OCI-M1 (cell line): Measurements from ENCODE around the gene GFOD1.

ENCODE experiments used
- DNase-seq: peaks from one replicate; lab custom pipeline; 2025; lab: John Stamatoyannopoulos, UW

Gene GFOD1, protein sequence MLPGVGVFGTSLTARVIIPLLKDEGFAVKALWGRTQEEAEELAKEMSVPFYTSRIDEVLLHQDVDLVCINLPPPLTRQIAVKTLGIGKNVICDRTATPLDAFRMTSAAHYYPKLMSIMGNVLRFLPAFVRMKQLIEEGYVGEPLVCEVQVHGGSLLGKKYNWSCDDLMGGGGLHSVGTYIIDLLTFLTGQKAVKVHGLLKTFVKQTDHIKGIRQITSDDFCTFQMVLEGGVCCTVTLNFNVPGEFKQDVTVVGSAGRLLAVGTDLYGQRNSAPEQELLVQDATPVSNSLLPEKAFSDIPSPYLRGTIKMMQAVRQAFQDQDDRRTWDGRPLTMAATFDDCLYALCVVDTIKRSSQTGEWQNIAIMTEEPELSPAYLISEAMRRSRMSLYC

DNA sequence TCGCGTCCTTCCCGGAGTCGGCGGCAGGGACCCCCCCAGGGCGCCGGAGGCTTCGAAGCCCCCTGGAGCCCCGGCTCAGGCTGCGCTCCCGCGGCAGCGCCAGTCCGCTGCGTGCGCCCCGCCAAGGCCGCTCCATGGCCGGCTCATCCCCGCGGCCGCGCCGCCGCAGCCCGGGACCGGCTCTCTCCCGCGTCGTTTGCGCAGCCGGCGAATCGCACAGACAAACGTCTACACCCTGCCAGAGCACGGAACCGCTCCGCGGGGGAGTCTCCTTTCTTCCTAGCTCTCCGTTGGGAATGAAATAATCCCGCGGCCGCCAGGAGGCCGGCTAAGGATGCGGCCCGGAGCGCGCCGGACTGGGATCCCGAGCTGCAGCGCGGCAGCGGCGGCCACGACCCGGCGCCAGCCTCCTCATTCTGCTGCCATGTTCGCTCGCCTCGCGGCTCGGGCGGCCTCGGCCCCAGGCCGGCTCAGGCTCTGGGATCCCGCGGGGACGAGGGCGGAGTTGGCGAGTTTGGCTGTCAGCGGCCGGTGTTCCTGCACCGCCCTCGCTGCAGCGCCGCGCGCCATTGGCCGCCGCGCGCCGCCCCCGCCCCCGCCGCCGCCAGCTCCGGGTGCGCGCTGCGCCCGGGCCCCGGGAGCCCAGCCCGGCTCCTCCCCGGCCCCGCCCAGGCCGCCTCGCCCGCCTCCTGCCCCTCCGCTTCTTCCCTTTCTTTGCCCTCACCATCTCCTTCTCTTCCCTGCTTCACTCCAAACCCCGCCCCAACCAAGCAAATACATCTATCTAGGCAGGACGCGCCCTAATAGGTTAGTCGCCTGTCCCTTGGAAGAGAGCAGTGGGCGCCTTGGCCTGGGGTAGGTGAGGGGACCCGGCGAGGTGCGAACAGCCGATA is at the start of gene GFOD1:
GFOD1 (minus strand) TSS at position 479 of the 893 bp plus-strand sequence. CDS start 710 bp downstream, outside the sequence.
- DNase-seq, result peak; percentile 90

DNA sequence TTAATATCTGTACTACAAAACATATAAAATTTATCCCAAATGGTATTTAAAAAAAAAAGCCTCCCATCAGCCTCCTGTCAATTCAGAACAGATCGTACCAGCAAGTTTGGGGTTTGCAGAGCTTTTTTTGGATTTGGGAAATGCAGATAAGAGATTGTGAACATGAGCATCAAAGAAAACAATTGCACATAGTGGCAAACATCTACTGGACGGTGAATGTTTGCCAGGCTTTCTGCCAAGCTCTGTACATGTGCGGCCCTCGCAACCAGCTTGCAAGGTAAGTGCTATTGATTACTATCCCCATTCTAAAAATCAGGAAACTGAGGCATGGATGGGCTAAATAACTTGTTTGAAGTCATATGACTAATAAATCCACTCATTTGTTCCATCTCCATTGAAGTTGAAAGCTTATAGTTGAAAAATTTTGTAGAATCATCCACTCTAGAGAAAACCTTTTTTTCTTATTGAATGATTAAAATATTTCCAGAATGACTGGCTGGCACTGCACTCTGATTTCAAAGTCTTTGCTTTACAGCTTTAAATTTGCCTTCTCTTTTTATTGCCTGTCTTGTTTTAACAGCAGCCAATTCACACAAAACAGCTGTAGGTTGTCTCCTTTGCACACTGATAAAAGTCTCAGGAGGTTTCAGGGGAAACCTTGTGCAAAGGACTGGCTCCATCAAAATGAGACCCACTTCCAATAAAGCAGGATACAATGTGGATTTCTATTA is 49.6 kb upstream of the GFOD1 start:
- no peak for DNase-seq

DNA sequence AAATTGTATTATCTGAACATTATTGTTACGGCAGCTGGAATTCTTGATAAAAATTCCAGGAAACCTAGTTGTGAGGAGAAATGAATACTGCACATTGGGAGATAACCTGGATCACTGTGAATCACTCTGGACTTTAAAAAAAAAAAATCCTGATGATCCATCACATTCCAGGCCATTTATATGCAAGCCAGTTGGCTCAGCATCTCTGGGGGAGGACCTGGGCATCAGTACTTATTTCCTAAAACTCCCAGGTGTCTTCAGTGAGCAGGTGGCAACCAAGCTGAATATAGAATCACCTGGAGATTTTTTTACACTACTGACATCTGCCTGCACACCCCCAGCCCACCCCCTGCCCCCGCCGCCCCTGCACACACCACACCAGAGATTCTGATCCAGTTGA is 47.9 kb upstream of the GFOD1 start:
- DNase-seq, result no peak

DNA sequence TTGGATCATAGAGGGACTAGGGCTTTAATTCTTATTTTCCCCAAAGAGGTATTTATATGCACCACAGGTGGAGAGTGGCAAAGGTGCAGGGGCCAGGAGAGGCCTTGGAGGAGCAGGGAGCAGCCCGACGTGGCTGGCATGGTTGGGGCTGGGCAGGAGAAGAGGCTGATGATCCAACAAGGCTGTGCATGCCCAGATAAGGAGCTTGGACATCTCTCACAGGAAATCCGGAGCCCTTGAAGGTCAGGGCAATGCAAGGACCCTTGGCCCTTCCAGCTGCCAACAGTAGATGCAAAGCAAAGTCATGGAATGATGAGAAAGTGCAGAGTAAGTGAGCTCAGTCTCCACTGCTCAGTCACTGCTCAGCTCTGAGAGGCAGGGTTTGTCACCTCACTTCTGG is 47.1 kb upstream of the GFOD1 start:
- no peak for DNase-seq

DNA sequence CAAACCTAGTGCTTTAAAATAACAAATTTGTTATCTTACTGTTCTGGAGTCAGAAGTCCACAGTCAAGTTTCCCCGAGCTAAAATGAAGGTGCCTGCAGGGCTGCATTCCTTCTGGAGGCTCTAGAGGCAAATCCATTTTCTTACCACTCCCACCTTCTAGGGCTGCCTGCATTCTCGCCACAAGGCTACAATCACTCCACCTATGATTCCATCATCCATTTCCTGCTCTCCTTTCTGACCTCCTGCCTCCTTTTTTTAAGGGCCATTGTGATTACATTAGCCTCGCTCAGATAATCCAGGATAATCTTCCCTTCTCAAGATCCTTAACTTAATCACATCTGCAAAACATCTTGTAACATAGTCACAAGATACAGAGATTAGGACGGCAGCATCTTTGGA is 44.6 kb upstream of the GFOD1 start:
- no peak for DNase-seq

DNA sequence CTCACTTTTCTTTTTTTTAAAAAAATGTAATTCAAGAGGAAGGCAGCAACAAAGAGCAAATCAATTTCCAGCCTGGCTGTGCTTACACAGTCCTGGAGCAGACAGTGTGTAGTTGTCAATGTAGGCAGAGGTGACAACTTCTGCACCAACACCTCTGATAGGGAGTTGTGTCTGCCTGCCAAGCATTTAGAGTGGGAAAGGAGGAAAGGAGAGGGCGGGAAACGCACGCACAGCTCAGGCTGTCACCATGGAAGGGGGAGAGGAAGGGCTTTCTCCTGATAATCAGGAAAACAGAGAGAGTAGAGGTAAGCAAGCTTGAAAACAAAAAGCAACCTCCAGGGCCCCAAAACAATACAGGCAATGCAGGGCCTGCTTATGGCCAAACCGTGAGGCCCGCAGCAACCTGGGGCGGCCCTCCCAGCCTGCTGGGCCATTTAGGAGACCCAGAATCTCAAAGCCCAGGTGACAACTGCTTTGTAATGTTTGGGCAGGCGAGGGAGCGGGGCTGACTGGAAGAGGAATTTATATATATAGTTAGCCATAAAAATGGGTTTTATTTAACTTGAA is 41.5 kb upstream of the GFOD1 start:
- no peak for DNase-seq

DNA sequence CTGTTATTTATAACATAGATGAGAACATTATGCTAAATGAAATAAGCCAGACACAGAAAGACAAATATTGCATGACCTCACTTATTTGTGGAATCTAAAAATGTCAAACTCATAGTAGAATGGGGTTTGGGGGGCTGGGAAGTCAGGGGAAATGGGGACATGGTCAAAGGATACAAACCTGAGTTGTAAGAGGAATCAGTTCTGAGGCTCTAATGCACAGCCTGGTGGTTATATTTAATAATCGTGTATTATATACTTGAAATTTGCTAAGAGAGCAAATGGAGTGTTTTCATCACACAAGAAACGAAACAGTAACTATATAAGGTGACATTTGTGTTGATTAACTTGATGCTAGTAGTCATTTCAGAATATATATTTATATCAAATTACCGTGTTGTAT is 40.8 kb upstream of the GFOD1 start:
- DNase-seq, result no peak

DNA sequence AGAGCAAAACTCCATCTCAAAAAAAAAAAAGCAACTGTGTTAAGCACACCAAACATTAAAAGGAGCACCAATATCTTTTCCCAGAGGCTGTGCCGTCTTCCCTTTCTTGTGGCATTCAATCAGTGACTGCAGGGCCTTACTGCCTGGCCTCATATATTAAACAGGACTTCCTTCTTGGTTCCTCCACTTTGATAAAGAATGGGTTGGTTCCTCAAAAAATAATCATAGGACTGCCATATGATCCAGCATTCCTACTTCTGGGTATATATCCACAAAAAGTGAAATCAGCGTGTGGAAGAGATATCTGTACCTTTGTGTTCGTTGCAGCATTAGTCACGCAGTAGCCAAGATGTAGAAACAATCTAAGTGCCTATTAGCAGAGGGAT is 40.3 kb upstream of the GFOD1 start:
- DNase-seq, result no peak

DNA sequence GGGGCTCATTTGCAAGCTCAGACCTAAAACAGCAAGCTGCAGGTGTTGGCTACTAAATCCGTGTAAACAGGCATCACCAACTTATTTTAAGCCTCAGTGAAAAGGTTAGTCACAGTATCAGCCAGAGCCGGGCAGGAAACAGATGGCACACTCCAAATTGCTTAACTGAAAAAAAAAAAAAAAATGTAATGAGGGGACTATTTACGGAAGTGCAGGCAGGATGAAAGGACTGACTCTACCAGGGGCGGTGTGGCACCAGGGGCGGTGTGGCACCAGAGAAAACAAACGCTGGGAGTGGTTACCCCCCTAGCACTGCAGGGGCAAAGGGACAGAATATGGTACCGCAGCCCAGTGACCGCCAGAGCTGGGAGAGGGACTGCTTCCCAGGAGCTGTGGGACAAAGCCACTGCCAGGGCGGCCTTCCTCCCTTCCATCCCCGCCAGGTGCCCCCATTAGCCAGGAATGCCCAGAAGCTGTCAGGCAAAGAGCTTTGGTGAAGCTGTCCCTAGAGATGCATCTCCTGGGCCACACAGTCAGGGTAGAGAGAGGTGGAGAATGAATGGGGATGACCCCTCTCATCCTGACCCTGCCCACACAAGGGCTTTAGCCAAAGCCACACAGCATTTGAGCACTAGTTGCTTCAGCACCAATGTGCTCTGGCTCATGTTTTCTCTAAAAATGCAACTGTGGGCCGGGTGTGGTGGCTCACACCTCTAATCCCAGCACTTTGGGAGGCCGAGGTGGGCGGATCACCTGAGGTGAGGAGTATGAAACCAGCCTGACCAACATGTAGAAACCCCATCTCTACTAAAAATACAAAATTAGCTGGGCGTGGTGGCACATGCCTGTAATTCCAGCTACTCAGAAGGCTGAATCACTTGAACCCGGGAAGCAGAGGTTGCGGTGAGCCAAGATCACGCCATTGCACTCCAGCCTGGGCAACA is 39.6 kb upstream of the GFOD1 start:
- DNase-seq, result no peak

DNA sequence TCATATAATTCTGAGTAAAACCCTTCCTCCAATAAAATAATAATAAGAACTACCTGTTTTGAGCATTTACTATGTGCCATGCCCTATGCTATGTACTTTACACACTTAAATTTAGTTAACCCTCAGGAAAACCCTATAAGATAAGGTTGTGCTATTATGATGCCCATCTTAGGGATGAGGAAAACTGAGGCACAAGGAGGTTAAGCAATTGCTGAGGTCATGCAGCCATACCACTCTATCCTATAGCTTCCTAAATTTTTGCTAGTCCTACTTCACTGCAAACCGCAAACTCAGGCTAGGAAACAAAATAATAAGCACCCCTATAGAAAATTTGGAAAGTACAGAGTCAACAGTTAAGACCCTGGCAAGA is 38.9 kb upstream of the GFOD1 start:
- no peak for DNase-seq

DNA sequence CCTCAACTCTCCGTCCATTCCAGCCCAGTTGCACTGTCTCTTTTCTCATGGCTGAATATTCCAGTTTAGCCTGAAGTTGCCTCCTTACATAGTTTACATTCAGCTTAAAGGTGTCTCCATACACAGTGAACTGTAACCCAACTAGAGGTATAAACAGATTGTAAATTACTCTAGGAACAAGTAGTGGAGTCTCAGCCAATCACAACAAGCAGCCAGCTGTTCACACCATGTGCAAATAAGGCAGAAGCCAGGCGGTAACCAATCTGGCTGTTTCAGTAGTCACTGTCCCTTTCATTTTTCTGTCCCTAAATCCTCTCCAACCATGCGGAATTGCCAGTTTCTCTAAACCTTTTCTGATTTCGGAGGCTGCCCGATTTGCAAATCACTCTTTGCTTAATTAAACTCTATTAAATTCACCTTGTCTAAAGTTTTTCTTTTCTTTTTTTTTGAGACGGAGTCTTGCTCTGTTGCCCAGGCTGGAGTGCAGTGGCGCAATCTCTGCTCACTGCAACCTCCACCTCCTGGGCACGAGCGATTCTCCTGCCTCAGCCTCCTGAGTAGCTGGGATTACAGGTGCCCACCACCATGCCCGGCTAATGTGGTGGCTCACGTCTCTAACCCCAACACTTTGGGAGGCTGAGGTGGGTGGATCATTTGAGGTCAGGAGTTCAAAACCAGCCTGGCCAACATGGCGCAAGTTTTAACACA is 37.6 kb upstream of the GFOD1 start:
- DNase-seq, result no peak

DNA sequence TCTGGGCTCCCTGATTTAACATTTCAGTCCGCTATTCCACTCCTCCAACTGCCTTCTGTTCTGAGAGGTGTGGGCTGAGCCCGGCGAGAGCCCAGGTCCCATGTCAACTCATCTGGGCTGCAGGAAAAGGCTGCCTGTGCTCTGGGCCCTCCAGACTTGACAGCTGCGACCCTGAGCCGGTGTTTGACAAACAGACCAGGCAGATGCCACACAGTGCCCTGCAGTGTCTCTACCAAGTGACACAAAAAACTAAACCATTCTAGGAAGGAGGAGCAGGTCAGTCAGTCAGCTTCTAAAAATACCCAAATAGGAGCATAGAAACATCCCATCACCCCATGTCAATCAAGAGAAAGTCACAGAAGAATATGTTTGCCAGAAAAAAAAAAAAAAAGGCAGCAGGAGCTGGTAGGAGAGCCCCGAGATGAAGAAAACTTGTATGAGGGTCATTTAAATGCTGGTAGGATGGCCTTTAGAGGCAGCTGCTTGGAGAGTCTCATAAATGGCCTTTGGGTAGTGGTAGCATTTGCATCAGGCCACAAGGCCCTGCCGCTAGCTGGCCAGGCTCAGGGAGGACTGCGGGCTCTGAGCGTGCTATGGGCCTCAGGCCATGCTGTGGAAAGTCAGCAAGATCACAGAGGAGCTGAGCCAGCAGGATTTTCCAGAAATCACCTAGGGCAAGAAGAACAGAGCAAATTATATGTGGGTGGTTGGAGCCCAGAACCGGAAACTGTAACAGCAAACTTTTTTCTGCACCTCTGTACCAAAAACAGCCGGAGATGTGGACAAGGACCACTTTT is 36.6 kb upstream of the GFOD1 start:
- DNase-seq, result no peak

DNA sequence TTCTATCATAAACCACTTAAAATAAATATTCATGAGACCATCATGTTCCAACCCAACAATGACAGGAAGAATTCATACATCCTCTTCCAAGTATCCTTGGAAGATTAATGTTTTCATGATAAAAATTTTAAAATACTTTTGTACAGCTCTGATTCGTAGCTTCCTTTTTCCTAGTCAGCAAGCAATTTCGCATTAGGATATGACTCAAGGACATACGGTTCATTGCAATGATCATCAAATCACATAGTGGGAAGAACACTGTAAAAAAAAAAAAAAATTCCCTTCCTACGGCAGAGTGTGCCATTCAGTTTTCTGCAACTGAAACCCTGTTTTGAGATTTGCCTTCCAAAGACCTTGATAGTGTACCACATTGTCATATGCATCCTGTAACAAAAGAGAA is 35.3 kb upstream of the GFOD1 start:
- DNase-seq, result no peak

DNA sequence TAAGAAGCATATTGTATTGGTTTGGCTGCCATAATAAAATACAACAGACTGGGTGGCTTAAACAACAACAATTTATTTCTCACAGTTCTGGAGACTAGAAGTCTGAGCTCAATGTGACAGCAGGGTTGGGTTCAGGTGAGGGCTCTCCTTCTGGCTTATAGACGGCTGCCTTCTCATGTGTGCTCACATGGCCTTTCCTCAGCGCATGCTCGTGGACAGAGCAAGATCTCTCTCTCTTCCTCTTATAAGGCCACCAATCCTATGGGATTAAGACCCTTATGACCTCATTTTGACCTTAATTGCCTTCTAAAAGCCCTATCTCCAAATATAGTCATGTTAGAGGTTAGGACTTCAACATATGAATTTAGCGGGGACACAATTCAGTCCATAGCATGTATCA is 32.4 kb upstream of the GFOD1 start:
- no peak for DNase-seq

DNA sequence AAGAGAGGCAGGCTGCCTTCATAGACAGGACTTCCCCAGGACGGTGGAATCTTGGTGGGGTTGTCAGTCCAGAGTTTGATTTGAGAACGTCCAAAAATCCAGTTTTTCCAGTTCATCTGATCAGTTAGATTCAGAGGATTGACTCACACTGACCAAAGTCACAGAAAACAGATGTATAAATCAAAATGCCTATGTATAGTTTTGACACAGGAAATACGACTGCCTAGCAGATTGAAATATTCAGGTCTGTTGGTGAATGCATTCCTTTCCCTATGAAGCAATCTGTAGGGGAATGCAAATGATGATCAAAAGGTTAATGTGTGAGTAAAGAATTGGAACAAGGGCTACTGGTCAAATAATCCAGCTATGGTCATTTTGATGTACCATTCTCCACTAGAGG is 29.7 kb upstream of the GFOD1 start:
- no peak for DNase-seq

DNA sequence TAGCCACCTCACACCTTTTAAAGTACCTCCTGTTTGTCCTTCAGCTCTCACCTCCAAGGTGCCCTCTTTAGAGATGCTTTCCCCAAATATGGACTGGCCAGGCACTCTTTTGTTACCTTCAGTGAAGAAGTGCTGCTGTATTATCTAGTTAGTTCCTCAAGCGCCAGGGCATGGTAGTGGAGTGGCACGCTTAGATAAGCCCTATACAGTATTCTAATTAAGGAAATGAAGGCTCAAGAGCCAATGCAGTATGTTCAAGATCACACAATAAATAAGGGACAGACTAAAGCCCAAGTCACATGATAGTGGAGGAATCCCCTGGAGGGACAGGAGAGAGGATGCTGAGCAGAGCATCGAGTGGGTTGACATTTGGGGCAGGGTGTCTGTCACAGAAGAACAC is 28.5 kb upstream of the GFOD1 start:
- peak; percentile 66 for DNase-seq

DNA sequence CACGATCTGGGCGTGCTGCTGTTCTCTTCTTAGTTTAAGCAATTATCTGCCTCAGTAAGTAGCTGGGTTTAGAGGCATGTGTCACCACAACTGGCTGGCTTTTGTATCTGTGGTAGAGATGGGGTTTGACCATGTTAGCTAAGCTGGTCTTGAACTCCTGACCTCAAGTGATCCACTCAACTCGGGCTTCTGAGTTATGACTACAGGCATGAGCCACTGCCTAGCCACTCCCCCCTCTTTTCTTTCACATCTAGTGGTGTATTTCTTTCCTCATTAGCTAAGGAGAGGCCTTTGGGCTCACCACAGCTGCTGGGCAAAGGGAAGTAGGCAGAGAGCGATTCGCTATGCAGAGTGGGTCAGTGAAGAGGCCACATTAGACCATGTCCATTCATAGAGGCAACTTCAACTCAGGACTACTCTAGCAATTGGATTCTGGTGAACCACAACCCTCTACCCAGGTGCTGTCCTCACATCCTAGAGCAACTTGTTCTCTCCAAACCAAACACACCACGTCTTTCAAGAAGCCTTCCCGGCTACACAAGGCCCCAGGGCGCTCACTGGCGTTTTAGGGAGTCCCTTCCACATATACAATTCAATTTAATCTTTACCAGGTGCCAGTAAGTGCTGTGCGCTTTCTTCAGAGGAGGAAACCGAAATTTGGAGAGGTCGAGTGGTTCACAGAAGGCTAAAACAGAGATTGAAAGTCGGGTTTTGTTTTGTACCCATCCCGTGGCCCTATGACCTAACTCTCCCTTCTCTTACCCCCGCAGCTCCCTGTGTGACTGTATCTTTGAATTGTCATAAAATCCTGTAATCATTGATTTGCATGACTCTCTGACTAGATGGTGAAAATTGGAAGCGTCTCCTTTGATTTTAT is 26.5 kb upstream of the GFOD1 start:
- DNase-seq, result no peak

DNA sequence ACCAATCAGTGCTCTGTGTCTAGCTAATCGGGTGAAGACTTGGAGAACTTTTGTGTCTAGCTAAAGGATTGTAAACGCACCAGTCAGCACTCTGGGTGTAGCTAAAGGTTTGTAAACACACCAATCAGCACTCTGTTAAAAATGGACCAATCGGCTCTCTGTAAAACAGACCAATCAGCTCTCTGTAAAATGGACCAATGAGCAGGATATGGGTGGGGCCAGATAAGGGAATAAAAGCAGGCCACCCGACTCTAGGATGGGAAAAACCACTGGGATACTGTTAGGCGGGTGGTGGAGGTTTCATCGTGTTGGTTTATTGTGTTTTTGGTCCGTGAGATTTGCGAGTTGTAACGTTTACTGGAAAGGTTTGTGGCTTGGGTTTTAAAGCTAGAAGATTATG is 25.5 kb upstream of the GFOD1 start:
- no peak for DNase-seq
